CD4-positive, alpha-beta T cell treated with Interleukin-1 beta for 1 hour (primary cell): Measurements from ENCODE around the gene DCLK3.

Experiments
- DNase-seq, 2 donors: peaks; one replicate each; pipeline ENCODE4 v3.0.0-alpha.2; 2020 to 2022

DCLK3 gene

DNA sequence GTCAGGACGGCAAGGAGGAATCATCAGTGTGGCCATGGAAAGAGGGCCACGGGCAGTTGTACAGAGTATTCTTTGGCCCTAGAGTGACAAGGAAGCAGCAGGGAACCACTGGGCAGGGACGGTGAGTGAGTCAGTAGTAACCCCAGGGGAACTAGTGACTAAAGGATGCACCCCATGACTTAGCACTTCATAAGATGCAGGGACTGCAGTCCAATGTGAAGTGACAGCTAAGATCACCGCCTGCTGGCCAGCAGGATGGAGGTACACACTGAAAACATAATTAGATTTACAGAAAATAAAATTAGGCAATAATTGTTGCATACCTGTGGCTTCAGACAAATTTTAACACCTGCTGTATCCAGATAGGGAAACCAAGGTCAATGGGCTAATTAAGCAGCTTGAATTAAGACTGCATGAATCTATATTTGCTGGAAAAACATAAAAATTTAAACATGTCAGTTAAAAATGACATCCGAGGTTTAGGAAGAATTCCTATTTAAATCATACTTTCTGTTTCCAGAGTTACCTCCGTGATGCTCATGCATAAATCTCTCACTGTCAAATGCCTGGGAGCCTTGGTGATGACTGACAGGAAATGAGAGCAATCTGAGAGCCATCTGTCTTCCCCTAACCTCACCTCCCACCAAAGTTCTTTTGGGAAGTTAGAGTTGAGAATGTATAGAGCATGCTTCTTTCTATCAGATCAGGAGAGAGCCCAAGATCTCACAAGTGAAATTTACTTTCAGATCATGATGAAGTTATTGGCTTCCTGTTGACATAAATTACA, 56.5 kb downstream of the DCLK3 start:
- DNase-seq: peak in 1 of 2 donors; percentile 48

DNA sequence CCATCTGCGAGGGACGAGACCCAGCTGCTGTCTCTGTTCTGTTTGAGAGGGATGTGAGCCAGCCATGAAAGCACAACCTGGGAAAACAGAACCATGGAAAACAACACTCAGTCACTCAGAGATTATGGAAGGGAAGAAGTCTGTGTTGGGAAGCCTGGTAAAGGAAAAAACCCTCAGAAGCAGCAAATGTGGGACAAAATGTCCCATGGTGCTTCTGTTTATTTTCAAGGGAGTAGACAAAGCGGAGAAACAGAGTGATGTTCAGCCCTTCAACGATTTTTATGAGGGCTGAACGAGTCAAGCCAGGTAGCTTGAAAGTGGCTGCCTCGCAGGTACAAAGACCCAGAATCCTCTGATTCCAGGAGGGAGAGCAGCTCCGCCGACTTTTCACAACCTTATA, 59.3 kb downstream of the DCLK3 start:
- DNase-seq: no peak

DNA sequence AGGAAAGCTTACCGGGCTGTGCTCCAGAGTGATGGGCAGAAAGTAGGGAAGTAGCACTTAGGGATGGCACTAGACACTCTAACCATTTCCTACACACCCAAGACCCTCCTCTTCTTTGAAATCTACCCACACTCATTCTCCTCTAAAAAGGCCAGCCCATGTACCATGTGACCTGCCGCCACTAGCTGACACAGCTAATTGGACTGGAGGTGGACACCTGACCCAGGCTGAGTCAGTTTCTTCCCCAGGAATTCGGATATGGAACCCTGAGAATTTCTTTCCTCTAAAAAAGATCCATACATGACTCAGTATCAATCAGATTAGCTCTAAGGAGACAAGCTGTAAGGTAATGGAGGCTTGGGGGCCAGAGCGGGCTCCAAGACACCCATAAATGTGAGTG, 60.1 kb downstream of the DCLK3 start:
- DNase-seq: no peak

DNA sequence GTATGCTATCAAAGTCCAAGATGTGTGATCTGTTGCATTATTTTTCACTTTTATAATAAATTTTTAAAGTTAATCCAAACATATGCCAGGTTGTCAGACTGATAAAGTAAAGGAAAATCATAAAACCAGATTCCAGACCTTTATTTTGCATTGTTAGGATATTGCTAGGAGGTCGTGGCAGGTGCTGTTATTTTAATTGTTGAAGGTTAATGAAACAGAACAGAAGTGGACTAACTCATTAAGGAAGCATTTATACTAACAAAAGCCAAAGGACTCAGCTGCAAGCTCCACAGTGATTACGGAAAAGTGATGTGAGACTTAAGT, 63.1 kb downstream of the DCLK3 start:
- no peak for DNase-seq

DNA sequence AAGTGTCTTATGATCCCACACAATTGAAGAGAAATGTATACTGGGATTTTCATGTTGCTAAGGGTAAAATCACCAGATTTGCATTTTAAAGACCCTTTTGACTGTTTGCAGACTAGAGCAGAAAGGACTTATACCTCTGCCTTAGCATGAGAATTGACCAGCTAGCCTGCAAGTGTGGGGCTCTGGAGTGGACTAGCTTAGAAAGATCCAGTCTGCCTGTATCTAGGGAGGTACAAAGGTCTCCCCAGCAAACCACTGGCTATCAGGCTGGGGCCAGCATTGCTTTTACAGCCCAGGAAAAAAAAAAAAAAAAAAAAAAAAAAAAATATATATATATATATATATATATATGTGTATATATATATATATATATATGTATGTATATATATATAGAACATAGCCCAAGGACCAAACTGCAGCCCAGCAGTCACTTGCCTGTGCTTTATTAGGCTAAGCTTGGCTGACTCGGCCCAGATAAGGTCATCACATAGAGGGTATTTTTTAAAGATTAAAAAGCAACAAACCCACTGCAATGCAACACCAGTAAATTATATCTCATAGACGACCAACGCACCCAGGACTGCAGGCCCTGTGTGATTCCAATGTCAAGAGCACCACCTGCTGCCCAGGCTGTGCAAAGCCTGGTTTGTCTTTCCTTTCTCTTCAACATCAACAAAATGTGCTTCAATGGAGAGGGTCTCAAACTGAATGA, 63.7 kb downstream of the DCLK3 start:
- peak; percentile 11 for DNase-seq

DNA sequence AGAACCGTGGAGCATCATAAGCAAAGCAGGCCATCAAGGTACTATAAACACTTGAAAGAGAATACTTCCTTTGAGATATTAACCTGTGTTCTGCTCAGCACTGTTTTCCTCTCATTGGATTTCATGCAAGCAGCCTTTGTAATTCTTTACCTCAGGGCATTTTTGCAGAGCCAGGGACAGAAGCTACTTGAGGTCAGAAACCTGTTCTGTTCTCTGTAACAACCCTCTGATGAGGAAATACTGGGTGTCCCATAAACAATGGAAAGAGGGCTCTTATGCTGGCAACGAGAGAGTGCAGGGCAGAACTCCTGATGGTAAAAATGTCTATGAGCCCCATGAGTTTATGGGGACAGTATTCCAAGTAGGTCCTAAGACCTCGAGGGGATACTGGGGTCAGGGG, 66.0 kb downstream of the DCLK3 start:
- DNase-seq: no peak

DNA sequence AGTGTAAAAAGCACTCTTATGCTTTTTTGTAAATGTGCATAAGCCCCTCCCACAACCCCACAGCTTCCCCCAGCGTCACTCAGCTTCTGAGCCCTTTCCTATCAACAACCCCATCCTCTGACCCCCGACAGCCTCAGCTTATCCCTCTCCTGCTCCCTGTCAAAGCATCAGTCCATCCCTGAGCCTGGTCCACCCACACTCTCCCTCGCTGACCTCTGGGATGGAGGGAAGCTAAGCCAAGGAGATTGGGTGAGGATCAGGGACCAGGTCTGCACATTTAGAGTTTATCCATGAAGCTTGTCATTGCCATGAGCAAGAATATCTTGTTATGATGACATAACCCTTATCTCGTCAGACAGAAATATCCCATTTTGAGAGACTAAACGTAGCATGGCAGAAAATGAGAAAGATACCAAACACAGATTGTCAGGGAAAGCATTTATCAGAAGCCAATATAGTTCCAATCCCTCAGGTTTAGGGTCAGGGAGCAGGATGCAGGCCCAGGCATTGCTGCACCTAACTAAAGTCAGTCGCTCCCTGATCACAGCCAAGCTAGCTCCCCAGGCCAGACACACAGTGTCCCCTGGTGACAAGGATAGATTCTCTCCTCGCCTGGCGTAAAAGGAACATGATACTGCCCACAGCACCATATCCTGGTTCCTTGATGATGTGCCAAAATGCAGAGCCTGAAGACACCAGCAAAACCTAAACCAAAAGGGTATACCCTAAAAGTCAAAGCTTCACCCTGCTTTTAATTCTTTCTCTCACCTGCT, 66.9 kb downstream of the DCLK3 start:
- no peak for DNase-seq

DNA sequence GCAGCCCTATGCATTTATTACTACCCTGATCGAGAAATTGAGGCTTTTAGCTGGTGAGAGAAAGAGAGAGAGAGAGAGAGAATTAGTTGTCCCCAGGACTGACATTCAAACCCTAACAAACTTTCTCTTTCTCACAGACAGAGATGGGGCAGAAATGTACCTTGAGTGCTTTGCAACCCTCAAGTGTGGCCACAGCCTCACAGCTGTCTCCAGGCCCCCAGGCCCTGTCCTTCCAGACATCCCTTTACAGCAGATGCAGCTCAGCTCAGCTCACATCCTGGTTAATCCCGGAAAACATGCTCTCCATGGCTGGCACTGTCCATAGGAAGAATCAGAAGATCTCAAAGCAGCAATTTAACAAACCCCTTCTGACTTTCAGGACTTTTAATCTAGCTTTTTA, 67.6 kb downstream of the DCLK3 start:
- DNase-seq: no peak

DNA sequence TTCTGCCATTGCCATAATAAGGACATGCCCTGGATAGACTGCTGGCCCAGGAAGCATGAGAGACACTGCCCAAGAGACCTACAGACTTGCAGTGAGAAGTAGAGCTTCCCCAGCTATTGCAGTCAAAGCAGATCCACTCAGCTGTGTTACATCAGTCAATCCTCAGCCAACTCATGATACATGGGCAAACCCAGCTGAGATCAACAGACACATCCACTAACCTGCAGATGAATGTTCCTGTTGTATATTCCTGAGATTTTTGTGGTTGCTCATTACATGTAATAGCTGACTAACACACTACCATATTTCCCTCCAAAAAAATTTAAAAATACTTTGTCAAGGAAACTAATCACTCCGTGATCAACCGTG, 68.6 kb downstream of the DCLK3 start:
- DNase-seq: no peak

DNA sequence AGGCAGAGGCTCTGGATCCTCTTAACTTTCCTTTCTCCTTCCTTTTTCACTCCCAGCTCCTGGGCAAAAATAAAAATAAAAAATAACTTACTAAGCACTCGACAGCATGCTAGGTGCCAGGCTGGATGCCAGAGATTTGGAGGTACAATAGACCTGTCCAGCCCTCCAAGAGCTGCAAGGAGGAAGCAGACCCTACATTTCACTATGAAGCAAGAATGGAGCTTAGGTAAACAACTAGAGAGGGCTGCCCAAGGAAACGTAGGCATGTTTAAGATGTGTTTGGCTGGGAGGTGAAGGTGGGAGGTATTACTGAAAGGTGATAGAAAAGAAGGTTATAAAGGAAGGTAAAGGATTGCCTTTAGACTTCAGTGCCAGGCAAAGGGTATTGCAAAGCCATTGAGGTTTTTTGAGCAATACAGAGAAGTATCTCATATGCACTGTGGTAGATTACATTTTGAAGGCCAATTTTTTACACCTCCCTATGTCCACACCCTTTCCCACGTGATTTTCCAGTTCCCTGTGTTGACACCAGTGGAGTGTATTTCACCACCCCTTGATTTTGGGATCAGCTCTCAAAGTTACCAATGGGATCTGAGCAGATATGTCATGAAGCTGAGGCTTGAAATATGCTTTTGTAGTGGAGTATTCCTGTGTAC, 69.1 kb downstream of the DCLK3 start:
- DNase-seq: no peak

DNA sequence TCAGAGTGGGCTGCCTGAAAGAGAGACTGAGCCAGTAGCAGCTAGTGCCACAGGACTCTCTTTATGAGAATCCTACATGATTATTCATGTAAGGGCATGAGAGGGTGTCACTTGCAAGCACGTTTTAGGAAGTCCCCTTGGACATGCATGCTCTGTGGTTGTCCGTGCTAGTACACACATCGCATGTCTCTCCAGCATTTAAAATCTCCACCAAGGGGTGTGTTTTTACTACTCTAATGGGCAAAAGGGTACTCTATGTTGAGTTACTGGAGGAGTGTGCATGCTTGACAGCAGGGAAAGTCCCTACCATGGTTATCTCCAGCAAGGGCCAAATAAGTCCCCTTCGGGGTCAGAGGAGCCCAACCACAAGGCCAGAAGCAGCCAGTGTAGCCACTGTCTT, 70.7 kb downstream of the DCLK3 start:
- DNase-seq: no peak

DNA sequence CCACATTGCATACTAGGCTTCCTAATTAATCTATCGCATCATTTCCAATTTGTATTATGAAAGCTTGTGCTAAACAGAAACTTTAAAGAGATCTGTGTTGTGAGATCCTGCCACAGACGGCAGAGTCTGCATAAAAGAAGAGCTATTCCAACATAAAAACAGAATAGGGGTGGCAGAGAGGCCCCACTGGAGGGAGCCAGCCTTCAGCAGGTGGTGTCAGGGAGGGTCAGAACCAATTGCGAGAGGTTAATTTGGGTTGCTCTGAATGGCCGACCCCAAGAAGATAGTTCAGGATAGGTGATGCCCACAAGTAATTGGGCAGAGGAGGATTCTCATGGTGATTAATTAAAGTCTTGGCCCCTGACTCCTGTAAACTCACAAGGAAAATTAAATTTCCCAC, 74.8 kb downstream of the DCLK3 start:
- DNase-seq: no peak

DNA sequence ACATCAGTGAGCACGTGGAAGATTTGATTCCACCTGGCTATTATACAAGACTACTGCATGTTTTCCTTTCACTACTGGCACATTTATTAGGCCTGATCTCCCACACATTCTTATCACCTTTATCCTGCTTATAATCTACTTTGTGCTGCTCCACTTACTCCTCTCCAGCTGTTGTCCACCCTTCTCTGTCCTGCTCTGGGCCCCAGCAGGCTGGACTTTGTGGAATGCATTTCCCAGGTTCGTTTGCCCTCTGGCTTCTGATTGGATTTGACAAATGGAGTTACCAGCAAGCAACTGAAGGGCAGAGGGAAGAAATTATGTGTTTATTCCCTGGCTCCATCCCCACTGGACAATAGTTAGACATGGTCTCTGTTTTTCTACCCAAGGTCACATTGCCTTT, 75.5 kb downstream of the DCLK3 start:
- DNase-seq: no peak

DNA sequence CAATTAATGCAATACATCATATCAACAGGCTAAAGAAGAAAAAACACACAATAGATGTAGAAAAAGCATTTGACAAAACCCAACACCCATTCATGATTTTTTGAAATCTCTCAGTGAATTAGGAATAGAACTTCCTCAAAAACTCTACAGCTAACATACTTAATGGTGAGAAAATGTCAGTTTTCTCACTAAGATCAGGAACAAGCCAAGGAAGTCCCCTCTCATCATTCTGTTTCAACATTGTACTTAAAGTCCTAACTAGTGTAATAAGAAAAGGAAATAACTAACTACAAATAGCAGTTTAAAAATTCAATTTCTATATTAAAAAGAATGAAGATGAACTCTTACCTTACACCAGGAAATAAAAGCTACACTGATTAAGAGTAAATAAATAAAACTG, 77.8 kb downstream of the DCLK3 start:
- no peak for DNase-seq

DNA sequence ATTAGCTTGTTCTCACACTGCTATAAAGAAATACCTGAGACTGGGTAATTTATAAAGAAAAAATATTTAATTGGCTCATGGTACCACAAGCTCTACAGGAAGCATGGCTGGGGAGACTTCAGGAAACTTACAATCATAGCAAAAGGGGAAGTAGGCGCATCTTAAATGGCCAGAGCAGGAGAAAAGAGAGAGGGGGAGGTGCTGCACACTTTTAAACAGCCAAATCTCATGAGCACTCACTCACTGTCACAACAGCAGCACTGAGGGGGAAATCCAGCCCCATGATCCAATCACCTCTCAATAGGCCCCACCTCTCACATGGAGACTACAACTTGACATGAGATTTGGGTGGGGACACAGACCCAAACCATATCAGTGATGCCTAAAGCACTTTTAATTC, 82.5 kb downstream of the DCLK3 start:
- no peak for DNase-seq

DNA sequence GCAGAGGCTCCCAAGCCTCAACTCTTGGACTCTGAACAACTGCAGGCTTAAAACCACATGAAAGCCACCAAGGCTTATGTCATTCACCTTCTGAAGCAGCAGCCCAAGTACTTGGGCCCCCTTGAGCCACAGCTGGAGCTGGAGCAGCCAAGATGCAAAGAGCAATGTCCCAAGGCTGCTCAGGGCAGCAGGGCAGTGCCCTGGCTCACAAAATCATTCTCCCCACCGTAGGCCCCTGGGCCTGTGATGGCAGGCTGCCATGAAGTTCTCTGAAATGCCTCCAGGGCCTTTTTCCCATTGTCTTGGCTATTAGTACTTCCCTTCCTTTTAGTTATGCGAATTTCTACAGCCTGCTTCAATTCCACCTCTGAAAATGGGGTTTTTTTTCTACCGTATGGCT, 83.4 kb downstream of the DCLK3 start:
- no peak for DNase-seq

DNA sequence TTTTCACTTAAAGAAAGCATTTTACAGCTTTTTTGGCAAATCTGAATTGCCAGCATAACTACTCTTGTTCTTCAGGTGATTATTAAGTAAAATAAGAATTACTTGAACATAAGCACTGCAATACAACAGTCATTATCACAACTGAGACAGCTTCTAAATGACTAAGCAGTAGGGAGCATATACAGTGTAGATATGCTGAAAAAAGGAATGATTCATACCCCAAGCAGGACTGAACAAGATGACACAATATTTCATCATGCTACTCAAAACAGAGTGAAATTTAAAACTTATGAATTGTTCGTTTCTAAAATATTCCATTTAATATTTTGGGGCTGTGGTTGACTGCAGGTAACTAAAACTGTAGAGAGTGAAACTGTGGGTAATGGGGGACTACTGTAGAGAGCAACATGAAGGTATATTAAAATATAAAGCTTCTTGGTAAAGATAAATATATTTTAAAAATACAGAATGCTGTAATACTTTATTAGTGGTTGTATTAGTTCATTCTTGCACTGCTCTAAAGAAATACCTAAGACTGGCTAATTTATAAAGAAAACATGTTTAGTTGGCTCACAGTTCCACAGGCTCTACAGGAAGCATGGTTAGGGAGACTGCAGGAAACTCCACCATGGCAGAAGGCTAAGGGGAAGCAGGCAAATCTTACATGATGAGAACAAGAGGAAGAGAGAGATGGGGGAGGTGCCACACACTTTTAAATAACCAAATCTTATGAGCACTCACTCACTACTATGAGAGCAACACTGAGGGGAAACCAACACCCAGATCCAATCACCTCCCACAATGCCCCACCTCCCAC, 84.8 kb downstream of the DCLK3 start:
- DNase-seq: no peak

DNA sequence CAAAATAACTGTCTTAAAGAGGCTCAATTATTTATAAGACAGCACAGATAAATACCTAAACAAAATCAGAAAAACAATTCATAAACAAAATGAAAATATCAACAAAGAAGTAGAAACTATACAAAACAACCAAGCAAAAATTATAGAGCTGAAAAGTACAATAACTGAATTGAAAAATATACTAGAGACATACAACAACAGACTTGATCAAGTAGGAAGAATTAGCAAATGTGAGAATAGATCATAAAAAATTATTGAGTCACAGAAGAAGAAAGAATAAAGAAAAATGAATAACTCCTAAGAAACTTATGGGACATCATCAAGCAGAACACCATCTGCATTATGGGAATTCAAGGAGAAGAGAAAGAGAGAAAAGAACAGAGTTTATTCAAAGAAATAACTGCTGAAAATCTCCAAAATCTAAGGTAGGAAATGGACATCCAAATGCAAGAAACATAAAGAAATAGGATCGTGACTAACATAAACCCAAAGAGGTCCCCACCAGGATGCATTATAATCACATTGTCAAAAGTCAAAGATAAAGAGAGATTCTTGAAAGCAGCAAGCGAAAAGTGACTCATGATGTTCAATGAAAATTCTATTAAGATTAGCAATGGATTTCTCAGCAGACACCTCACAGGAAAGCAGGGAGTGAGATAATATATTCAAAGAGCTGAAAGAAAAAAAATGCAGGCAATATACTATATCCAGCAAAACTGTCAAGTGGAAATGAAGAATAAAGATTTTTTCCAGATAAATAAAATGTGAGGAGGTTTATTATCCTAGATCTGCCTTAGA, 85.9 kb downstream of the DCLK3 start:
- no peak for DNase-seq

DNA sequence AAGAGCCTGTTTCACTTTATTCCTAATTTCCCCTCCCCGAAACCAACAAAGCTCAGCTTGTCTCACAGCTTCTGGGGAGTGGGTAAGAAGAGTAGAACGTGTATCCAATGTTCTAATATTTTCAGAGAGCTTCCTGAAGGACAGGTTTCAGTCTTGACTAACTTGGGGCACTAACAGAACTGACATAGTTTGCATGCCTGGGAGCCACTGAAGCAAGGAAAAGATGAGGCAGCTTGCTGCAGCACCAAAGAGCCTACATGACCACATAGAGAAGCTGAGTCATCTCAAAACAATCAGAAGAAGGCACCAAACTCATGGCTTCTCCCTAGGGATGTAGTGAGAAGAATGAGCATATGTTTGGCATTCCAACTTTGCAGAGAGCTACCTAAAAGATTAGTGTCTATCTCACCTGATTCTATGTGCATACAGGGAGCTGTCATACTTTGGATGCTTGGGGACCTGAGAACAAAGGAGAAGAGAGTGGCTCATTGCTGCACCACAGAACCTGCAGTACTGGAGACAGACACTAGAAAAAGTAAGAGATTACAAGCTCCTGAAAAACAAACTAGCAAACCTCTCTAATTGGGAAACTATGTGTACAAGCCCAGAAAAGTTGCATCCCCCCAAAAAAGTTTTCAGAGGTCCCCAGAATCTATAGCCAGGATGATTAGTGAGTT, 86.9 kb downstream of the DCLK3 start:
- no peak for DNase-seq

DNA sequence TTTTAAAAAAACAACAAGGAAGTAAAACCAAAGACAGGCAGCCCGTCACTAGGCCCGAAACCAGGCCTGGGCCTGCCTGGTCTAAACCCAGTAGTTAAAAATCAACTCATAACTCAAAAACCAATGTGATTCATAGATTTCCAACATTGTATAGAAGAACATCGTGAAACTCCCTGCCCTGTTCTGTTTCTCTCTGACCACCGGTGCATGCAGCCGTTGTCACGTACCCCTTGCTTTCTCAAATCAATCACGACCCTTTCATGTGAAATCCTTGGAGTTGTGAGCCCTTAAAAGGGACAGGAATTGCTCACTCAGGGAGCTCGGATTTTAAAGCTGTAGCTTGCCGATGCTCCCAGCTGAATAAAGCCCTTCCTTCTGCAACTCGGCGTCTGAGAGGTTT, 89.5 kb downstream of the DCLK3 start:
- no peak for DNase-seq

DNA sequence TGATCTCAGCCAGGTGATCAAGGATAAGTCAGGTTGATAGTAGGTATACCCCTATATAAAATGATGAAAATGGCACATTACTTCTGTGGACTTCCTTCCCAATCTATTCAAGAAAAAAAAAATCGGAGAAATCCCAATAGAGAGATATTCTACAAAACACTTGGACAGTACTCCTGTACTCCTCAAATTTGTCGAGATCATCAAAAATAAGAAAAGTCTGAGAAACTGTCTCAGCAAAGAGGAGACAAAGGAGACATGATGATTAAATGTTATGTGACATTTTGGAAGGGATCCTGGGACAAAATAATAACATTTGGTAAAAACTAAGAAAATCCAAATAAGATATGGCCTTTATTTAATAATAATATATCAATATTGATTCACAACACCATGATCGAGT, 94.6 kb downstream of the DCLK3 start:
- DNase-seq: no peak
